Naive B cell (primary cell): Measurements from ENCODE around the gene FTH1. TPM values are rescaled to one million over a fixed set of nuclear protein-coding genes. Genes with fewer than 3 reads are reported as not detected.
A peak's percentile ranks its signal among the peaks of the same experiment; 100 is the strongest.

Source experiments
- ATAC-seq, 2 donors: fragments of 150-1000 bp; cut with Tn5 transposase; 2 replicates each; pipeline ENCODE4 v1.10.0; 2021; ENCODE audit warnings: low read depth in 2 of 2, mild to moderate bottlenecking in 2 of 2, moderate library complexity in 2 of 2
- DNase-seq: peaks from one replicate; pipeline ENCODE4 v3.0.0; 2022
- H3K27ac Mint-ChIP-seq, 6 donors: one replicate each; pipeline ENCODE4 v1.8.0; 2020 to 2022; ENCODE audit warnings: mild to moderate bottlenecking in 6 of 6, mixed read lengths in 6 of 6, moderate library complexity in 5 of 6, inconsistent platforms in 2 of 6
- H3K27me3 Mint-ChIP-seq, 3 donors: one replicate each; pipeline ENCODE4 v1.8.0; 2021 to 2022; ENCODE audit warnings: mixed read lengths in 3 of 3, mild to moderate bottlenecking in 1 of 3
- H3K36me3 Mint-ChIP-seq, 2 donors: one replicate each; pipeline ENCODE4 v1.8.0; 2020 to 2022; ENCODE audit warnings: mixed read lengths in 2 of 2, inconsistent platforms in 1 of 2, mild to moderate bottlenecking in 1 of 2
- H3K4me1 Mint-ChIP-seq, 3 donors: one replicate each; pipeline ENCODE4 v1.8.0; 2020 to 2022; ENCODE audit warnings: mixed read lengths in 3 of 3, inconsistent platforms in 1 of 3, mild to moderate bottlenecking in 1 of 3, moderate library complexity in 1 of 3
- H3K4me3 Mint-ChIP-seq, 8 donors: one replicate each; pipeline ENCODE4 v1.8.0; 2020 to 2022; ENCODE audit warnings: mild to moderate bottlenecking in 8 of 8, mixed read lengths in 8 of 8, moderate library complexity in 8 of 8, inconsistent platforms in 2 of 8
- H3K9me3 Mint-ChIP-seq, 7 donors: one replicate each; pipeline ENCODE4 v1.8.0; 2020 to 2022; ENCODE audit warnings: mixed read lengths in 7 of 7, mild to moderate bottlenecking in 5 of 7, inconsistent platforms in 2 of 7, moderate library complexity in 1 of 7
- polyA plus RNA-seq, 6 donors: library from polyadenylated mRNA; unstranded; fragments of 300-500 nt; fragmentation: Illumina TruSeq; gene quantifications; one replicate each; pipeline ENCODE4 v1.2.3, GENCODE V29; 2021; ENCODE audit warnings: low read depth in 6 of 6

The FTH1 gene
- polyA plus RNA-seq, 6 donors from 2014 or later = 4,039 to 5,068 (median 4,261) TPM

GRCh38 chr11:61921446-61921845, 46.0 kb downstream of the FTH1 start:
- DNase-seq = no peak
- H3K4me3 Mint-ChIP-seq = no peak overlapping the region
- H3K27ac Mint-ChIP-seq = no peak overlapping the region
- H3K36me3 Mint-ChIP-seq = peaks cover 0 to 12% of the 10 kb centered on the region in 2 donors
- H3K9me3 Mint-ChIP-seq = no peaks in the 10 kb centered on the region
- peaks cover 11 to 27% (median 16%) of the 10 kb centered on the region in 3 donors for H3K4me1 Mint-ChIP-seq
- peaks cover 32 to 56% (median 56%) of the 10 kb centered on the region in 3 donors for H3K27me3 Mint-ChIP-seq
- ATAC-seq = no peak

GRCh38 chr11:61919705-61920631, 47.5 kb downstream of the FTH1 start:
- H3K36me3 Mint-ChIP-seq = peaks cover 0 to 12% of the 10 kb centered on the region in 2 donors
- no peaks in the 10 kb centered on the region for H3K9me3 Mint-ChIP-seq
- peaks cover 41 to 71% (median 70%) of the 10 kb centered on the region in 3 donors for H3K27me3 Mint-ChIP-seq
- peaks cover 11 to 27% (median 16%) of the 10 kb centered on the region in 3 donors for H3K4me1 Mint-ChIP-seq
- H3K27ac Mint-ChIP-seq = no peak overlapping the region
- DNase-seq (no peak), ATAC-seq (no peak)
- H3K4me3 Mint-ChIP-seq = no peak overlapping the region

DNA sequence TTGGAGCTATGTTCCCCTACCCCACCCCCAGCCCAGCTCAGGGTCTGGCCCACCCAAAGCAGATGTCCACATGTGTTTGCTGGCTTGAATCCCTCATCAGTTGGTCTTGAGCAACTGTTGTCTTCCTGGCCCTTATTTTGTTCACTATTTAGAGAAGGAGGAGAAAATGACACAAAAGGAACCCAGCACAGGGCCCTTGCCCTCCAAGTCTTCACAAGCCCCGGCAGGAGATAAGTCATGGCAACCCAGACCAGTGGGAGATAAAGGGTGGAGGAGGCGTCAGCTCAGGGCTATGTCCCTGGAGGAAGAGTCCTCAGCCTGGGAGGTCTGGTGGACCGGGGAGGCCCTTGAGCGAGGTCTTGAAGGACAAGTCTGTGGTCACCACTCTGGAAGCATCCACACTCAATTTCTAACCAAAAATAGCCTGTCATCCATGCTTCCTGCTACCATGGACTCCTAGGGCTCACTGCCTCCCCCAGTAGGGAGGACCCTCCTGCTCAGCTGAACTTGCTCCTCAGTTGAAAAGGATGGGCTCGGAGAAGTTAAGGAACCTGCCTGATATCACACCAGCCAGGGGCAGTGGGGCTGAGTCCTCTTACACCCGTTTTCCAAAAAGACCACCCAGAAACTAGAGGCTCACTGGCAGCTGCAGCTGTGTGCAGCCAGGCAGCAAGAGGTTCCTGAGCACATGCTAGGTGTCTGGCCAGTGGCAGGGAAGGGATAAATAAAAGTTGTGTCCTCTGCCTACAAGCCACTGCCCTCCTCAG, 48.3 kb downstream of the FTH1 start:
- ATAC-seq (no peak), DNase-seq (no peak)
- Mint-ChIP-seq H3K36me3 (peaks cover 0 to 12% of the 10 kb centered on the region in 2 donors), H3K9me3 (no peaks in the 10 kb centered on the region), H3K27me3 (peaks cover 44 to 73% (median 71%) of the 10 kb centered on the region in 3 donors), H3K4me3 (peak overlapping the region in 3 of 8 donors; percentile 58 to 88 (median 72)), H3K4me1 (peaks cover 11 to 27% (median 16%) of the 10 kb centered on the region in 3 donors), H3K27ac (peak overlapping the region in 1 of 6 donors; percentile 41)

DNA sequence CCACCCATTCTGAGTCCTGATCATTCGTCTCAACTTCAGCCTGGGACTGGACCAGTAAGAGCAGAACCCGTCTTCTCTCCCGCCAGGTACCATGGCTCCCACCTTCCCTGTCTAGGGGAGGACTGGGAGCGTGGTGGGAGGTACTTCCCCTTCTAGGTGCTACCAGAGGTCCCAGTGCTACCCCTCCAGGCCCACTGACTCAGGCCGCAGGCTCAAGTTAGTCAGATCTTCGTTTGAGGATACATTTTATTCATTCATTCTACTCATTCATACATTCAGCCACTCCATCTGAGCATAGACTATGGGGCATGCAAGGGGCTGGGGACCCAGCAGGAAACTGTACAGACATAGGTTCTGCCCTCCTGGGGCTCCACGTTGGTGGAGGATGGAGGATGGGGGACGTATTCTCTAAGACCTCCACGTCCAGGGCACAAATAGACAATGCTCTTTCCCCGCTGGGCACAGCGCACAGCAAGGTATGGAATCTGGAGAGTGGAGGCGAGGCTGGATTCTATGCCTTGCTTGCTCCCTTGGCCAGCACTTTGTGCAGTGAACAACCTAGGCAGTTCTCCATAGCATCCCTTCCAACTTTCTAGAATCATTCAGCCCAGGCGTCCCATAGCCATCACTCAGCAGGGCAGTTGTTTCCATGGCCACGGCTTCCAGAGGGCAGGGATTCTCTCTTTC, 49.0 kb downstream of the FTH1 start:
- no peaks in the 10 kb centered on the region for H3K9me3 Mint-ChIP-seq
- peaks cover 49 to 80% (median 75%) of the 10 kb centered on the region in 3 donors for H3K27me3 Mint-ChIP-seq
- H3K4me3 Mint-ChIP-seq = peak overlapping the region in 7 of 8 donors; percentile 35 to 88 (median 78)
- peak overlapping the region in 1 of 6 donors; percentile 68 for H3K27ac Mint-ChIP-seq
- peaks cover 0 to 12% of the 10 kb centered on the region in 2 donors for H3K36me3 Mint-ChIP-seq
- DNase-seq (no peak), ATAC-seq (no peak)
- H3K4me1 Mint-ChIP-seq = peaks cover 11 to 27% (median 16%) of the 10 kb centered on the region in 3 donors

- Mint-ChIP-seq H3K4me3 (peak within 1 kb of the TSS; percentile 36 to 88 (median 83)), H3K27me3 (peaks cover 49 to 83% (median 81%) of the 10 kb centered on the region in 3 donors), H3K27ac (peak within 1 kb of the TSS in 2 of 6 donors; percentile 68 to 69), H3K4me1 (peaks cover 13 to 29% (median 17%) of the 10 kb centered on the region in 3 donors), H3K9me3 (no peaks in the 10 kb centered on the region), H3K36me3 (peaks cover 0 to 12% of the 10 kb centered on the region in 2 donors)
- DNase-seq = no peak
- peak; percentile 39 to 49 for ATAC-seq
These were observed 49.9 kb downstream of the FTH1 start, which contains the start of gene RAB3IL1 for GRCh38 chr11:61917334-61918109. RAB3IL1 (minus strand) TSS chr11:61917566; CDS start chr11:61917367, 199 bp downstream.

GRCh38 chr11:61916737-61917333, 50.6 kb downstream of the FTH1 start:
- peaks cover 49 to 85% (median 81%) of the 10 kb centered on the region in 3 donors for H3K27me3 Mint-ChIP-seq
- peaks cover 14 to 33% (median 18%) of the 10 kb centered on the region in 3 donors for H3K4me1 Mint-ChIP-seq
- H3K36me3 Mint-ChIP-seq = peaks cover 0 to 12% of the 10 kb centered on the region in 2 donors
- no peaks in the 10 kb centered on the region for H3K9me3 Mint-ChIP-seq
- peak overlapping the region; percentile 36 to 84 (median 61) for H3K4me3 Mint-ChIP-seq
- ATAC-seq (peak; percentile 33 to 39), DNase-seq (no peak)
- H3K27ac Mint-ChIP-seq = no peak overlapping the region

DNA sequence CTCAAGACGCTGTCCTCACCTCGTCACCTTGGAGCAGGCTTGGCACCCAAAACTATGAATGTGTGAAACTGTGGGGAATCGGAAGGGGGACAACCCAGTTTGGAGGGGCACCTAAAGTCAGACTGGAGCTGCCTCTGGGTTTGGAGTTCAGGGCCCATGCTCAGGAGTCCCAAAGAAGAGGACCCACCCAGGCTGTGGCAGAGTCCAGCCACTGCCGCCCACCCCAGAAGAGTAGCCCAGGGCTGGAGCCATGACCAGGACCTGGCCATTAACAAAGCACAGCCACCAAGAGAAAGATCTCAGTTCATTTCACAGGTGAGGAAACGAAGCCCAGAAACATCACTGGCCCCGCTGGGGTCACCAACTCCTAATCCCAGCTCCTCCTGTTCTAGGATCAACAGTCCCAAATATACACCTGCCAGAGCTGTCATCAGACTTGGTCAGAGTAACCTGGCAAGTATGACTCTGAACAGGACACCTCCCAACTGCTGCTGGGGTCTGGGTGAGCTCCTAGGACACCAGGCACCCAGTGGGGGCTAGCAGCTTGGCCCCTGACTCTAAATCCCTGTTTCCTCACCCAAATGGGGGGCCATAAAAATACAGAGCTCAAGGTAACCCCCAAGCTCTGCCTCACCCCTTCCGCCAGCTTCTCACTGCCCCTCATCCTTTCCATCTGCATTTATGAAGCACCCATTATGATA, 52.8 kb downstream of the FTH1 start:
- no peak for ATAC-seq
- peak overlapping the region in 1 of 6 donors; percentile 53 for H3K27ac Mint-ChIP-seq
- H3K4me3 Mint-ChIP-seq = peak overlapping the region in 3 of 8 donors; percentile 25 to 66 (median 45)

More for the DNA sequence above, 52.8 kb downstream of the FTH1 start:
- no peak for DNase-seq
- Mint-ChIP-seq H3K27me3 (peaks cover 39 to 66% (median 64%) of the 10 kb centered on the region in 3 donors), H3K4me1 (peaks cover 14 to 24% (median 18%) of the 10 kb centered on the region in 3 donors), H3K36me3 (peaks cover 0 to 12% of the 10 kb centered on the region in 2 donors), H3K9me3 (no peaks in the 10 kb centered on the region)

Other genes starting within 250 kb of the FTH1 start
- gene MYRF, start 215.0 kb downstream of the FTH1 start, polyA plus RNA-seq = under 1 TPM in 5 of 6 donors, not detected in 1; 0.11 to 0.35 (median 0.17) TPM
- gene TMEM258, start 175.0 kb downstream of the FTH1 start, polyA plus RNA-seq = 100 to 1,000 TPM; 117 to 238 (median 185) TPM
- 10 to 100 TPM in 5 of 6 donors, 1 to 10 TPM in 1; 8.0 to 23.8 (median 15.3) TPM for gene FEN1, start 174.7 kb downstream of the FTH1 start, polyA plus RNA-seq
- gene FADS1, start 150.6 kb downstream of the FTH1 start, polyA plus RNA-seq = 10 to 100 TPM in 1 of 6 donors, 1 to 10 TPM in 3, under 1 TPM in 1, not detected in 1; 0.79 to 14.0 (median 1.6) TPM
- 10 to 100 TPM in 1 of 6 donors, 1 to 10 TPM in 3, under 1 TPM in 1, not detected in 1; 0.92 to 11.5 (median 2.0) TPM for gene FADS2, start 139.3 kb downstream of the FTH1 start, polyA plus RNA-seq
- 10 to 100 TPM; 27.6 to 41.3 (median 34.4) TPM for gene FADS3, start 76.1 kb downstream of the FTH1 start, polyA plus RNA-seq
- gene RAB3IL1, start 50.1 kb downstream of the FTH1 start, polyA plus RNA-seq = not detected
- 1 to 10 TPM; 1.4 to 3.3 (median 2.6) TPM for gene BEST1, start 17.3 kb downstream of the FTH1 start, polyA plus RNA-seq
- gene INCENP, start 156.4 kb upstream of the FTH1 start, polyA plus RNA-seq = 1 to 10 TPM in 5 of 6 donors, not detected in 1; 1.3 to 2.8 (median 2.0) TPM
- gene SCGB1D1, start 222.6 kb upstream of the FTH1 start, polyA plus RNA-seq = not detected
- gene SCGB2A1, start 241.0 kb upstream of the FTH1 start, polyA plus RNA-seq = not detected